GM21447 (cell line): ENCODE results near the gene EXD2.
"Not testable (repeated sequence)": the region's sequence is repeated elsewhere in the genome, so short reads cannot be mapped to it uniquely, and the experiment has no call there.

ENCODE experiments used
- ATAC-seq: cut with Tn5 transposase; IDR thresholded peaks from one replicate; pipeline ENCODE4 v1.9.1; 2021; ENCODE audit not compliant: unreplicated experiment

EXD2 gene

GRCh38 chr14:69190191-69190590 lies 1.1 kb upstream of the EXD2 start:
- ATAC-seq, result no peak

DNA sequence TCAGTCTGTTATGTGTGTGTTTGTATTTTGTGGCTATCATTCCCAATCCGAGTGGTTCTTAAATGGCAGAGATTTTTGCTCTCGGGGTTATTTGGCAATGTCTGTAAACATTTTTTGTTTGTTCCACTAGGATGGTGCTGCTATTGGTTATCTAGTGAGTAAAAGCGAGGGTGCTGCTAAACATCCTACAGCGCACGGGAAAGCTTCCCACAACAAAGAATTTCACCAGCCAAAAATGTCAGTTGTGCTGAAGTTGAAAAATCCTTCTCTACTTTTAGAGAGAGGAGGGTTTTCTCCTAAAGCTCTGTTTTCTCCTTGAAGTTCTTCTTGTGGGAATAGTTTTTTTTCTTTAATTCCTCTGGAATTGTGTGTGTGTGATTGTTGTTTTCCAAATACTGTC lies 2.4 kb downstream of the EXD2 start:
- ATAC-seq, result no peak

- no peak for ATAC-seq
Measured at GRCh38 chr14:69199786-69200185, 8.5 kb downstream of the EXD2 start.

DNA sequence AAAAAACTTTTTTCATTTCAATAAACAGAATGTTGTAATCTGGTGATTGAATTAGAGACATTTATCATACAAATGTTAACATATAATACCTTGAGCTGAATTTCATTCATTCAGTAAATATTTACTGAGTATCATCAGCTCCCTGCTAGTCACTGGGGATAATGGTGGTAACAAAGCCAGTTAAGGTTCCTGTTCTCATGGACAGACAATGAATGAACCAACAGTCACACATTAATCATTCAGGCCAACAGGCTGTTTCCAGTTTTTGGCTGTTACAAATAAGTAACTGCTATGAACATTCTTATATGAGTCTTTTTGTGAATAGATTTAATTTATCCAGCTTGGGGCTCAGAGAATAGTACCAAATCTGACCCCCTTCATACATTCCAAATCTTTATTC lies 13.5 kb downstream of the EXD2 start:
- ATAC-seq, result no peak

- no peak for ATAC-seq
Measured at GRCh38 chr14:69207435-69208041, 16.2 kb downstream of the EXD2 start.

- ATAC-seq, result no peak
Measured at GRCh38 chr14:69208666-69209065, 17.4 kb downstream of the EXD2 start.

DNA sequence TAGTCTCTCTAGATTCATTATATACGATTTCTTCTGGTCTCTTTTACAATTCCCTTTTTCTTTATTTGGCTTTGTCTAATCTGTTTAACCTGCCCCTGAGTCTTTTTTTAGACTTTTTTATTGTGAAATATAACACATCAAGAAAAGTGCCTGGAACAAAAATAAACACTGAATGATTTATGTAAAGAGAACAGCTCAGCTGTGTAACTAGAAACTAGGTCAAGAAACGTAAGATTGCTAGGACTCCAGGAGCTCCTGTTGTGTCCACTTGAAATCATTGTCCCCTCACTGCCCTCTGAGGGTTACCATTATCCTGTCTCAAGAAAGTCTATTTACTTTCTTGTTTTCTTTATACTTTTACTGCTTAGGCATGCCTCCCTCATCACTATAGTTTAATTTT lies 23.1 kb downstream of the EXD2 start:
- no peak for ATAC-seq

DNA sequence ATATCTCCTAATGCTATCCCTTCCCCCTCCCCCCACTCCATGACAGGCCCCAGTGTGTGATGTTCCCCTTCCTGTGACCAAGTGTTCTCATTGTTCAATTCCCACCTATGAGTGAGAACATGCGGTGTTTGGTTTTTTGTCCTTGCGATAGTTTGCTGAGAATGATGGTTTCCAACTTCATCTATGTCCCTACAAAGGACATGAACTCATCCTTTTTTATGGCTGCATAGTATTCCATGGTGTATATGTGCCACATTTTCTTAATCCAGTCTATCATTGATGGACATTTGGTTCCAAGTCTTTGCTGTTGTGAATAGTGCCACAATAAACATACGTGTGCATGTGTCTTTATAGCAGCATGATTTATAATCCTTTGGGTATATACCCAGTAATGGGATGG lies 26.4 kb downstream of the EXD2 start:
- ATAC-seq, result not testable (repeated sequence)

DNA sequence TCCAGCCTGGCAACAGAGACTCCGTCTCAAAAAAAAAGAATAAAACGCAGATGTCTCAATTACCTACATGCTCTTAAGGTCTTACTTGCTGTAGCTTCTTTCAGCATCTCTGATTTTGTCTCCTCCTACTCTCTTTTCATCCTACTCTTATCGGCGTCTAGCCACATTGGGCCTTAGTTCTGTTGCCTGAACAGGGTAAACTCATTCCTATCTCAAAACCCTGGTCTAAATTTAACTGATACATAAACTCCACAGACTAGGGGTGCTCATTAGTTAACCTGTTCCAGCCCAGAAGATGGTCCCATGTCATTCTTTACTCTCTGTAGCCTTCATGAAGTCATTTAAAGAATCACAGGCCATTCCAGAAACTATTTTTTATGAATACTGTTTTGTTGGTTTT lies 33.6 kb downstream of the EXD2 start:
- ATAC-seq, result no peak

DNA sequence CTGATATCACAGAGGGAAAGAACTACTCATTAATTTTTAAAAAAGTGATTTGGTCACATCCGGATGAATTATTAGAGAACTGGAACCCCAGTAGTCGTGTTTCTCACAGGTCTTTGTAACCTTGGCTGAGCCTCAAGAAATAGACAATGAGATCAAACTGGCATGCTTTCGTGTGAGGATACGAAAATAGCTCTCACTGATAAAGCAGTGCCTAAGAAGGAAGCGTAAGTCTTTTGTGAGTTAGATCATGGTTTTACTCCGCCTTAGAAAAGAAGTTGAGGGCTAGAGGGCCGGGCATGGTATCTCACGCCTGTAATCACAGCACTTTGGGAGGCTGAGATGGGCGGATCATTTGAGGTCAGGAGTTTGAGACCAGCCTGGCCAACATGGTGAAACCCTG lies 34.9 kb downstream of the EXD2 start:
- no peak for ATAC-seq

DNA sequence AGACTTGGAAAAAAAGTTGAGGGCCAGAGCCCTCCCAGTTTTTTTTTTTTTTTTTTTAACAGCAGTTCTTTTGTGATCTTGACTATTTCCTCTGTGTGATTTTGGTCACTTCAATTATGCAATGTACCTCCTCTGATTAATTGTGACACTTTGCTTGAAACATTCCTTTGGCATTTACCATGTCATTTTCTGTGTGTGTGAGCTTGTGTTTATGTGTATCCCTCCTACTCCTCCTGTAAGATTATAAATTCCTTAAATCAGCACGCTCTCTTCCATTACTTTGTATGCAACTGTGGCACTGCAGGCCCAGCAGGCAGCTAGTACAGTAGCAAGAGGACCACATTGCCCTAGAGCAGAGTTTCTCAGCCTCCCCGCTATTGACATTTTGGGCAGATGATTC lies 35.4 kb downstream of the EXD2 start:
- no peak for ATAC-seq

DNA sequence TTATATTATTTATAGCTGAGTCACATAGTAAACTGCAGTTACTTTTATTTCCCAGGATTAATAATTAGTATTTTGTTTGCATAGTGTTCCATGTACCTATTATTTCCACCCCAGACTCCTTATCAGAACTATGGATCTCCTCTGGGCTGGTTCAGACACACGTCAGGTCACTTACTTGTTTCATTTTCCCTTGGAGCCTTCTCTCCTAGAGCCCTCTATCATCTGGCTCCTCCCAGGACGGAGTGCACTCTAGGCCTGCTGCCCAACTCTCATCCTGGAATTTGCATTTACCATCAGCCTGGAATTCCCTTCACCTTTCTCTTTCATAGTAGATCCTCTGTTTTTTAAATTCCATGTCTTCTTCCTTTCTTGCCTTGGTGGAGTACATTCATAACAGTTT lies 40.2 kb downstream of the EXD2 start:
- no peak for ATAC-seq

GRCh38 chr14:69232388-69232787 lies 41.1 kb downstream of the EXD2 start:
- no peak for ATAC-seq

- no peak for ATAC-seq
Measured at GRCh38 chr14:69234106-69234505, 42.8 kb downstream of the EXD2 start.

DNA sequence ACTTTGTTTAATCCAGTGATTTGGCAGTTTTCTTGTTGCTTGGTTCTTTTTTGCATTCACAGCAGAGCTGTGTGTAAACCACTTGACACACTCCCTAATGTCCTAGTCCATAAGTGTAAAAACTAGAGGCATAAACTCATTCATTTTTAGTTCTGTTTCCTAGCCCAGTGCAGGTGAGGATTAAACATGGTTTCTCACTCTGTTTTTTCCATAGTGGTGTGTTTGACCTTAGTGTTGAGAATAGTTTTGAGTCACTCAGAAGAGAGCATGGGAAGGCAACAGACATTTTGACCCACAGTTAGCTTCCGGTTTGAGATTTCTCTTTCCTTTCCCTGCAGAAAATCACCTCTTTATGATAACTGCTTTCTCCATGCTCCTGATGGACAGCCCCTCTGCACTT lies 44.4 kb downstream of the EXD2 start:
- no peak for ATAC-seq

DNA sequence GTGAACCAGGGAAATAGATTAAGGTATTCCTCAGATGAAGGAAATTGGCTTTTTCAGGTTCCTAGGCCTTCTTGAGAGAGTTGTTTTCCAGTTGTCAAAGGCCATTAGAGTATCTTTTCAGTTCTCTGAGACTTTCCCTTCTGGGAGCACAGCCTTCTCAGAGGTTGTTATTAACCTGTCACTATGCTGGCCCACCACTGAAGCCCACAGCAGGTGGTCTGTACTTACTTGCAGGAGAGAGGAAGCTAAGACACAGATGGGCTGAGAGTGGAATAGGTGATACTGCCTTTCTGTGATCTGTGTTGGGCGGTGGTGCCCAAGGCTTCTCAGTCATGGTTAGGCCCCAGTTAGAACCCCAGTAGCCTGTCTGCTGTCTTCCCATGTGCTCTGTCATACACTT lies 45.8 kb downstream of the EXD2 start:
- no peak for ATAC-seq

GRCh38 chr14:69237584-69237983 lies 46.3 kb downstream of the EXD2 start:
- ATAC-seq, result no peak

- no peak for ATAC-seq
Measured at GRCh38 chr14:69238883-69239282, 47.6 kb downstream of the EXD2 start.

GRCh38 chr14:69240527-69241173 lies 49.4 kb downstream of the EXD2 start:
- no peak for ATAC-seq

GRCh38 chr14:69241577-69241976 lies 50.3 kb downstream of the EXD2 start:
- ATAC-seq, result no peak

GRCh38 chr14:69242311-69243224 lies 51.3 kb downstream of the EXD2 start:
- no peak for ATAC-seq

GRCh38 chr14:69244946-69245345 lies 53.6 kb downstream of the EXD2 start:
- ATAC-seq, result no peak
